Measurements from ENCODE around the gene CCL26.
A peak's percentile ranks its signal among the peaks of the same experiment; 100 is the strongest.
"Not testable (repeated sequence)": the region's sequence is repeated elsewhere in the genome, so short reads cannot be mapped to it uniquely, and the experiment has no call there.

CCL26 gene

GRCh38 chr7:75789361-75789924 lies 17.4 kb upstream of the CCL26 start:
- DNase-seq = no peak

- not testable (repeated sequence) for DNase-seq
These were observed 16.3 kb upstream of the CCL26 start for GRCh38 chr7:75788154-75788847.

- not testable (repeated sequence) for DNase-seq
These were observed 11.0 kb upstream of the CCL26 start for GRCh38 chr7:75783058-75783457.

GRCh38 chr7:75780647-75781273 lies 8.7 kb upstream of the CCL26 start:
- DNase-seq = not testable (repeated sequence)

- not testable (repeated sequence) for DNase-seq
These were observed 7.5 kb upstream of the CCL26 start for GRCh38 chr7:75779516-75779915.

- not testable (repeated sequence) for DNase-seq
These were observed 7.0 kb upstream of the CCL26 start for GRCh38 chr7:75779035-75779434.

- peak; percentile 27 to 29 for DNase-seq
These were observed 4.4 kb upstream of the CCL26 start for GRCh38 chr7:75776295-75776971.

- DNase-seq = not testable (repeated sequence)
These were observed 1.9 kb upstream of the CCL26 start for GRCh38 chr7:75773958-75774357.

GRCh38 chr7:75771224-75771623 lies 787 bp downstream of the CCL26 start:
- no peak for DNase-seq

GRCh38 chr7:75762350-75762917 lies 9.6 kb downstream of the CCL26 start:
- DNase-seq = peak; percentile 87 to 88

GRCh38 chr7:75761801-75762200 lies 10.2 kb downstream of the CCL26 start:
- not testable (repeated sequence) for DNase-seq

GRCh38 chr7:75758491-75758890 lies 13.5 kb downstream of the CCL26 start:
- no peak for DNase-seq

GRCh38 chr7:75757860-75758259 lies 14.2 kb downstream of the CCL26 start:
- DNase-seq = no peak

GRCh38 chr7:75756991-75757676 lies 14.9 kb downstream of the CCL26 start:
- DNase-seq = peak; percentile 39 to 69

- DNase-seq = no peak
These were observed 15.6 kb downstream of the CCL26 start for GRCh38 chr7:75756206-75756990.

GRCh38 chr7:75743455-75743859 lies 28.6 kb downstream of the CCL26 start:
- DNase-seq = no peak

- peak in 1 of 2 experiments; percentile 20 for DNase-seq
These were observed 31.0 kb downstream of the CCL26 start for GRCh38 chr7:75740846-75741497.

GRCh38 chr7:75739796-75740672 lies 32.0 kb downstream of the CCL26 start:
- DNase-seq = no peak

- peak; percentile 94 for DNase-seq
These were observed 32.8 kb downstream of the CCL26 start for GRCh38 chr7:75738975-75739795.

All from Kasumi-1 (cell line).